Neuronal stem cell (in vitro differentiated cells): ENCODE results near the gene CNOT3.
A peak's percentile ranks its signal among the peaks of the same experiment; 100 is the strongest.

Experiments
- DNase-seq: peaks from one replicate; pipeline ENCODE4 v3.0.0-alpha.2; 2013; ENCODE audit warnings: low spot score
- H2AFZ ChIP-seq: one replicate; pipeline ENCODE4 v1.6.1; 2013; ENCODE audit warnings: mild to moderate bottlenecking, low read length, inconsistent platforms
- H2AK5ac ChIP-seq: 2 replicates; pipeline ENCODE4 v1.6.1; 2013; ENCODE audit warnings: low read depth, mild to moderate bottlenecking, inconsistent platforms, low read length, moderate library complexity, mixed read lengths
- H2BK120ac ChIP-seq: 2 replicates; pipeline ENCODE4 v1.6.1; 2013; ENCODE audit warnings: low read depth, mild to moderate bottlenecking, inconsistent platforms, low read length, moderate library complexity, mixed read lengths
- H2BK12ac ChIP-seq: one replicate; pipeline ENCODE4 v1.6.1; 2013; ENCODE audit warnings: low read length, inconsistent platforms
- H2BK15ac ChIP-seq: 2 replicates; pipeline ENCODE4 v1.6.1; 2013; ENCODE audit warnings: mild to moderate bottlenecking, low read length, inconsistent platforms, mixed read lengths
- H2BK5ac ChIP-seq: one replicate; pipeline ENCODE4 v1.6.1; 2013; ENCODE audit warnings: inconsistent platforms, mild to moderate bottlenecking, low read length, moderate library complexity
- H3K14ac ChIP-seq: one replicate; pipeline ENCODE4 v1.6.1; 2013; ENCODE audit warnings: low read length, inconsistent platforms
- H3K18ac ChIP-seq: 2 replicates; pipeline ENCODE4 v1.6.1; 2013; ENCODE audit warnings: low read length, inconsistent platforms
- H3K23ac ChIP-seq: 2 replicates; pipeline ENCODE4 v1.6.1; 2013; ENCODE audit warnings: low read depth, mild to moderate bottlenecking, mixed read lengths, low read length, inconsistent platforms; ENCODE audit not compliant: poor library complexity
- H3K27ac ChIP-seq: replicated peaks from 3 replicates; pipeline ENCODE4 v1.5.1; 2013; ENCODE audit warnings: low read length, inconsistent platforms
- H3K27me3 ChIP-seq, 3 experiments: 2 replicates each; pipeline ENCODE4 v1.6.1; 2013; ENCODE audit warnings: low read length in 3 of 3, mild to moderate bottlenecking in 2 of 3, inconsistent platforms in 1 of 3, low read depth in 1 of 3, mixed read lengths in 1 of 3, moderate library complexity in 1 of 3; ENCODE audit not compliant: control insufficient read depth in 3 of 3, insufficient read depth in 3 of 3
- H3K36me3 ChIP-seq, 2 donors: replicated peaks in 1 of 2; 2 replicates each; pipeline ENCODE4 v1.6.1; 2013; ENCODE audit warnings: low read length in 2 of 2; ENCODE audit not compliant: control insufficient read depth in 2 of 2, insufficient read depth in 2 of 2
- H3K4ac ChIP-seq: 2 replicates; pipeline ENCODE4 v1.6.1; 2013; ENCODE audit warnings: inconsistent platforms, mild to moderate bottlenecking, low read length, moderate library complexity
- H3K4me1 ChIP-seq, 2 donors: 1 replicate in 1 of 2; 2 replicates in 1 of 2; pipeline ENCODE4 v1.6.1; 2013; ENCODE audit warnings: low read length in 2 of 2, low read depth in 1 of 2; ENCODE audit not compliant: control insufficient read depth in 2 of 2, insufficient read depth in 1 of 2
- H3K4me2 ChIP-seq: one replicate; pipeline ENCODE4 v1.6.1; 2013; ENCODE audit warnings: mild to moderate bottlenecking, low read length, inconsistent platforms; ENCODE audit not compliant: insufficient read depth, poor library complexity, severe bottlenecking
- H3K4me3 ChIP-seq, 2 donors: 2 replicates each; pipeline ENCODE4 v1.5.1; 2013; ENCODE audit warnings: low read length in 2 of 2, mild to moderate bottlenecking in 2 of 2, inconsistent platforms in 1 of 2, moderate library complexity in 1 of 2
- H3K79me1 ChIP-seq: one replicate; pipeline ENCODE4 v1.6.1; 2013; ENCODE audit warnings: low read depth, mild to moderate bottlenecking, inconsistent platforms, low read length, moderate library complexity
- H3K9ac ChIP-seq: one replicate; pipeline ENCODE4 v1.6.1; 2013; ENCODE audit warnings: mild to moderate bottlenecking, low read depth, low read length, inconsistent platforms; ENCODE audit not compliant: poor library complexity
- H3K9me3 ChIP-seq, 2 donors: replicated peaks in 1 of 2; 2 replicates each; pipeline versions ENCODE3 to v1.6.1; 2013; ENCODE audit warnings: low read length in 2 of 2, mild to moderate bottlenecking in 2 of 2, inconsistent platforms in 1 of 2, low read depth in 1 of 2, mixed read lengths in 1 of 2, moderate library complexity in 1 of 2; ENCODE audit not compliant: control insufficient read depth in 2 of 2, insufficient read depth in 1 of 2
- H4K8ac ChIP-seq: one replicate; pipeline ENCODE4 v1.6.1; 2013; ENCODE audit warnings: low read depth, mild to moderate bottlenecking, inconsistent platforms, low read length, moderate library complexity
- H4K91ac ChIP-seq: one replicate; pipeline ENCODE4 v1.6.1; 2013; ENCODE audit warnings: low read length, low read depth, mild to moderate bottlenecking, inconsistent platforms; ENCODE audit not compliant: poor library complexity
- WGBS, 2 donors: extraction: QIAGEN DNeasy Blood & Tissue Kit; methylation state at CpG; one replicate each; pipeline ENCODE4 v1.1.7; 2013; ENCODE audit warnings: missing lambda C conversion rate in 2 of 2, mixed read lengths in 1 of 2; ENCODE audit not compliant: insufficient read length in 2 of 2, insufficient replicate concordance in 1 of 2; ENCODE audit errors: extremely low coverage in 2 of 2; 5-methylcytosine and 5-hydroxymethylcytosine counted together

The CNOT3 gene

DNA sequence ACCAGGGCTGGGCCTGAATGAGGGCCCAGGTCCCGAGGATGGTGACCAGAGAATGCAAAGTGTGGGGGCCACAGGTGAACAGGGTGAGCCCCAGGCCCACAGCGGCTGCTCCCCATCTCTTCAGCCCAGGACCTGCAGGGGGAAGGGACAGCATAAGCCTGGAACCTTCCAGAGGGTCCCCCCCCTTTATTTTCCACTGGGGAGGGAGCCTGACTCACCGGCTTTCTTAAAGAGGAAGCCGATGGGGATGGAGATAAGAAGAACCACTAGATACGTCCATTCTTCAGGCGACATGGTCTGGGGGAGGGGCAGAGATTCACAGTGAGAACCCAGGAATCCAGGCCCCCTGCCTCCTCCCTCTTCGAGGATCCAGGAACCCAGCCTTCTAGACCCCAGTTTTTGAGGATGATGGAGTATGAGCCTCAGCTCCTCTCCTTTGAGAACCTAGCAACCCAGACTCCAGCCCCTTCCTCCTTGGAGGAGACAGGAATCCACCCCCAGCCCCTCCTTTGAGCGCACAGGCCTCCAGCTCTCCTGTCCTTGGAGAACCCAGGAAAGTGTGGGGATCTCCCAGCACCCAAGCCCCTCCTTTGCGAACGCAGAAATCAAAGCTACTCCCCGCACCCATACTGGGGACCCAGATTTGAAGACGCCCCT is 50.8 kb downstream of the CNOT3 start:
- Histone ChIP-seq H3K36me3 (peaks cover 23 to 42% of the 10 kb centered on the region in 2 donors), H3K4me1 (peaks cover 8% of the 10 kb centered on the region in 2 donors), H3K18ac (peak overlapping the region; percentile 99), H2BK12ac (no peak overlapping the region), H2BK120ac (no peak overlapping the region), H4K8ac (no peak overlapping the region), H3K23ac (peak overlapping the region; percentile 18), H3K27ac (no peak overlapping the region), H3K14ac (no peak overlapping the region), H2AFZ (peak overlapping the region; percentile 98), H3K79me1 (peaks cover 15% of the 10 kb centered on the region), H2BK15ac (peak overlapping the region; percentile 11), H3K9ac (peak overlapping the region; percentile 79), H4K91ac (no peak overlapping the region), H3K9me3 (no peaks in the 10 kb centered on the region), H3K4ac (no peak overlapping the region), H3K4me3 (peak overlapping the region; percentile 77 to 96), H3K27me3 (no peaks in the 10 kb centered on the region), H3K4me2 (peak overlapping the region; percentile 83), H2BK5ac (peak overlapping the region; percentile 97), H2AK5ac (peak overlapping the region; percentile 90)
- no peak for DNase-seq
- WGBS, 2 donors, result no CpG with 5 or more reads among the region's 12 CpGs

DNA sequence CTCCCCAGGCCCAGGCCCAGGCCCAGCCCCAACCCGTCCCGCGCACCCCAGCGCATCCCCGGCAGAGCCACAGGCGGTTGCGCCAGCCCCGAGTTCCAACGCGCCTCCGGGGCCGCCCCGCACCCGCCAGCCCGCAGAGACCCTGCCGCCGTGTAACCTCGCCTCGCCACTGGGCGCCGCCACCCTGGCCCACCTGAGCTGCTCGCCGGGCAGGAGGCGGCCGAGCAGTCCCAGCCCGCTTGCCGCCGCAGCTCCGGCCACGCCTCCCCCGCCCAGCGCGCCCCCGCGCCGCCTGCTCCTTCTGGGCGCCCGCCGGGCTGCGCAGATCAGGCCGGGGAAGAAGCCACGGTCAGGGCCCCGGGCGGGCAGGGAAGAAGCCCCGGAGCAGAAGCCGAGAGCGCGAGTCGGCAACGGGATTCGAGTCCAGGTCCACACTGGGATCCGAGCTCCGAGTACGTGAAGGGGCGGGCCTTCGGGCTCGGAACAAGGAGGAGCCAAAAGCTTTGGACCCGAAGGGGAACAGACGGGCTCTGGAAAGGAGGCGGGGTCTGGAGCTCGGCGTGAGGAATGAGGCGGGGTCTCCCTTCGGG is 51.7 kb downstream of the CNOT3 start, which contains the start of gene MBOAT7:
MBOAT7 (minus strand) TSS at position 436 of the 590 bp plus-strand sequence. CDS start 1,072 bp downstream, outside the sequence.
- H3K14ac ChIP-seq, result peak within 1 kb of the TSS; percentile 94
- H3K27me3 ChIP-seq, result no peaks in the 10 kb centered on the region
- peak within 1 kb of the TSS; percentile 97 for H2BK5ac ChIP-seq
- H3K9me3 ChIP-seq, result no peaks in the 10 kb centered on the region
- no CpG with 5 or more reads among the region's 64 CpGs for WGBS, 2 donors
- peak within 1 kb of the TSS; percentile 43 for H4K8ac ChIP-seq
- peak within 1 kb of the TSS; percentile 98 for H3K27ac ChIP-seq
- peak within 1 kb of the TSS; percentile 94 for H2BK120ac ChIP-seq
- H2AK5ac ChIP-seq, result peak within 1 kb of the TSS; percentile 63
- peak within 1 kb of the TSS; percentile 98 for H2AFZ ChIP-seq
- peak within 1 kb of the TSS; percentile 100 for H3K18ac ChIP-seq
- peak within 1 kb of the TSS; percentile 77 to 96 for H3K4me3 ChIP-seq
- peak within 1 kb of the TSS; percentile 85 for H4K91ac ChIP-seq
- H3K4me2 ChIP-seq, result peak within 1 kb of the TSS; percentile 91
- H3K36me3 ChIP-seq, result peaks cover 20 to 42% of the 10 kb centered on the region in 2 donors
- DNase-seq, result no peak
- H2BK15ac ChIP-seq, result peak within 1 kb of the TSS; percentile 97
- H3K9ac ChIP-seq, result peak within 1 kb of the TSS; percentile 99
- H3K23ac ChIP-seq, result peak within 1 kb of the TSS; percentile 95
- peaks cover 8% of the 10 kb centered on the region in 2 donors for H3K4me1 ChIP-seq
- peak within 1 kb of the TSS; percentile 84 for H3K4ac ChIP-seq
- peaks cover 15% of the 10 kb centered on the region for H3K79me1 ChIP-seq
- peak within 1 kb of the TSS; percentile 58 for H2BK12ac ChIP-seq

DNA sequence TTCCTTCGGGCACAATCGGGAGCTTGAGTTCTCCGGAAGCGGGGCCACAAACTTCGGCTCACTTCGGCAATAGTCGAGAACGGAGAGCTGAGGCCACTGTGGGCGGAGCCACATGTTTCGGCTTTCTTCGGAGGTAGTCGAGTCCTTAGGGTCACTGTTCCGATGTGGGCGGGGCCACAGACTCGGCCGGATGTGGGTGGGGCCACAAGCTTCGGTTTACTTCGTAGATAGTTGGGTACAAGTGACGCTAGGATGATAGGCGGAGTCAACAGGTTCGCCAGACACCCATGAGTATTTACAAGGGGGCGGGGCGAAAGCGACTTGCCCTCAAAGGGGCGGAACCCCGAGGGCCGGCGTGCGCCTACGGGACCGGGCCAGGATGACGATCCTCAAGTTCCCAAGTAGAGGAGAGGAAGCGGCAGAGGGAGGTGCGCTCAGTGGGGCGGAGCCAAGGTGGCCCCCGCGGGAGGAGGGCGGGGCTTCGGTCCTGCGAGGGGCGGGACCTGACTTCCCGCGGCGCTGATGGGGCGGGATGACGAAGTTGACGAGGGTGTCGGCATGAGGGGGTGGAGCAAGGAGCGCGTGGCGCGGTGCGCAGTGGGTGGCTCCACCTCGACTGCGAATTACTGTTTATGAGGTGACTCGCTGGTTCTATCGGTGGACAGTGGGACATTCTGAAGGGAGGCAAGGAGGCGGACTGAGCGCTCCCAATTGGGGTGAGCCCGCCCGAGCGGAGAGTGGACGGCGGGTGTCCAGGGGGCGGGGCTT is 52.4 kb downstream of the CNOT3 start:
- H4K8ac ChIP-seq, result no peak overlapping the region
- no peaks in the 10 kb centered on the region for H3K27me3 ChIP-seq
- H3K4me3 ChIP-seq, result peak overlapping the region; percentile 77 to 79
- H3K27ac ChIP-seq, result peak overlapping the region; percentile 97
- no peaks in the 10 kb centered on the region for H3K9me3 ChIP-seq
- H3K18ac ChIP-seq, result peak overlapping the region; percentile 100
- peak overlapping the region; percentile 97 for H2BK15ac ChIP-seq
- H3K14ac ChIP-seq, result no peak overlapping the region
- peaks cover 8% of the 10 kb centered on the region in 2 donors for H3K4me1 ChIP-seq
- no CpG with 5 or more reads among the region's 65 CpGs for WGBS, 2 donors
- peak overlapping the region; percentile 91 for H3K4me2 ChIP-seq
- peaks cover 20 to 47% of the 10 kb centered on the region in 2 donors for H3K36me3 ChIP-seq
- H3K79me1 ChIP-seq, result peaks cover 15% of the 10 kb centered on the region
- peak overlapping the region; percentile 94 for H2BK120ac ChIP-seq
- no peak overlapping the region for H2BK12ac ChIP-seq
- H2AK5ac ChIP-seq, result peak overlapping the region; percentile 63
- H3K23ac ChIP-seq, result peak overlapping the region; percentile 85
- peak; percentile 100 for DNase-seq
- H4K91ac ChIP-seq, result peak overlapping the region; percentile 85
- peak overlapping the region; percentile 99 for H3K9ac ChIP-seq
- H3K4ac ChIP-seq, result peak overlapping the region; percentile 84
- H2AFZ ChIP-seq, result peak overlapping the region; percentile 94
- peak overlapping the region; percentile 93 for H2BK5ac ChIP-seq
